Esophagus squamous epithelium (tissue), 4 donors: ENCODE results near the gene MROH2A.

ENCODE experiments used
- CTCF ChIP-seq, 6 experiments: fragments of 450-650 bp in 4 of 6; fragments of 200-600 bp in 2 of 6; sonication (generic) in 2 of 6; IDR thresholded peaks; one replicate each; pipeline ENCODE4 v1.5.1; 2016 to 2019; ENCODE audit warnings: antibody characterized with exemption in 6 of 6, mild to moderate bottlenecking in 4 of 6, moderate library complexity in 4 of 6
- POLR2A ChIP-seq, 4 donors: fragments of 450-650 bp; IDR thresholded peaks; one replicate each; pipeline ENCODE4 v1.6.1; 2017; ENCODE audit warnings: antibody characterized with exemption in 4 of 4, mild to moderate bottlenecking in 4 of 4, moderate library complexity in 3 of 4

- TF ChIP-seq POLR2A (IDR thresholded peaks at IDR 0.05), result no peak
- no peak for TF ChIP-seq CTCF (IDR thresholded peaks at IDR 0.05)
Measured at GRCh38 chr2:233815861-233816260, 37.7 kb downstream of the MROH2A start.
